ENCODE measurements around the gene RIPK3. TPM values are rescaled to one million over a fixed set of nuclear protein-coding genes. Genes with fewer than 3 reads are reported as not detected.

RIPK3 gene
- total and polyA plus RNA-seq, 9 donors: 0.61 to 3.2 (median 1.5) TPM

- intact Hi-C loops (cut with DNase I): loop anchor here in 1 of 4 donors (5.0 kb wide), 1 partner anchor 35 kb away; no protein-coding TSS in a partner anchor
- Histone ChIP-seq H3K27ac (no peak overlapping the region), H3K36me3 (no peaks in the 10 kb centered on the region), H3K27me3 (no peaks in the 10 kb centered on the region), H3K4me1 (ENCODE audit: insufficient read depth) (peaks cover 4% of the 10 kb centered on the region), H3K9me3 (no peaks in the 10 kb centered on the region), H3K4me3 (no peak overlapping the region)
- no peak for TF ChIP-seq EP300 (IDR thresholded peaks at IDR 0.05)
- 85 to 88% (median 88%) methylated on average over 2 of the region's 2 CpGs for WGBS, 3 donors
- no peak for DNase-seq
Measured at GRCh38 chr14:24327303-24327702, 12.5 kb downstream of the RIPK3 start.

- no peaks in the 10 kb centered on the region for H3K36me3 ChIP-seq
- no peak overlapping the region for H3K4me3 ChIP-seq
- no peaks in the 10 kb centered on the region for H3K4me1 ChIP-seq (ENCODE audit: insufficient read depth)
- DNase-seq: no peak
- 78 to 85% (median 78%) methylated on average over 9 of the region's 9 CpGs for WGBS, 3 donors
- intact Hi-C loops (cut with DNase I): loop anchor here in 1 of 4 donors (5.0 kb wide), 1 partner anchor 36 kb away; no protein-coding TSS in a partner anchor
- no peaks in the 10 kb centered on the region for H3K27me3 ChIP-seq
- TF ChIP-seq POLR2A (IDR thresholded peaks at IDR 0.05) (no peak), CTCF (IDR thresholded peaks at IDR 0.05) (no peak), EP300 (IDR thresholded peaks at IDR 0.05) (no peak)
- no peaks in the 10 kb centered on the region for H3K9me3 ChIP-seq
- H3K27ac ChIP-seq: no peak overlapping the region
Measured at GRCh38 chr14:24325963-24326362, 13.8 kb downstream of the RIPK3 start.

GRCh38 chr14:24325041-24325530 lies 14.7 kb downstream of the RIPK3 start:
- no peaks in the 10 kb centered on the region for H3K27me3 ChIP-seq
- no peaks in the 10 kb centered on the region for H3K36me3 ChIP-seq
- no peaks in the 10 kb centered on the region for H3K4me1 ChIP-seq (ENCODE audit: insufficient read depth)
- TF ChIP-seq CTCF (IDR thresholded peaks at IDR 0.05): no peak
- H3K27ac ChIP-seq: no peak overlapping the region
- H3K9me3 ChIP-seq: no peaks in the 10 kb centered on the region
- intact Hi-C loops (cut with DNase I): loop anchor here in 1 of 4 donors (5.0 kb wide), 1 partner anchor 37 kb away; no protein-coding TSS in a partner anchor
- no peak overlapping the region for H3K4me3 ChIP-seq
- 81 to 84% (median 83%) methylated on average over 5 of the region's 5 CpGs for WGBS, 3 donors
- no peak for DNase-seq

- WGBS, 3 donors: 76 to 80% (median 78%) methylated on average over 6 of the region's 6 CpGs
- Histone ChIP-seq H3K36me3 (no peaks in the 10 kb centered on the region), H3K27ac (no peak overlapping the region), H3K27me3 (no peaks in the 10 kb centered on the region), H3K4me1 (ENCODE audit: insufficient read depth) (no peaks in the 10 kb centered on the region), H3K4me3 (no peak overlapping the region), H3K9me3 (no peaks in the 10 kb centered on the region)
- intact Hi-C loops (cut with DNase I): no loop called here
- DNase-seq: no peak
- TF ChIP-seq EP300 (IDR thresholded peaks at IDR 0.05) (no peak), POLR2A (IDR thresholded peaks at IDR 0.05) (no peak), CTCF (IDR thresholded peaks at IDR 0.05) (no peak)
Measured at GRCh38 chr14:24324024-24324423, 15.8 kb downstream of the RIPK3 start.

GRCh38 chr14:24323341-24323740 lies 16.4 kb downstream of the RIPK3 start:
- intact Hi-C loops (cut with DNase I): no loop called here
- H3K9me3 ChIP-seq: no peaks in the 10 kb centered on the region
- H3K27me3 ChIP-seq: no peaks in the 10 kb centered on the region
- H3K4me1 ChIP-seq (ENCODE audit: insufficient read depth): no peaks in the 10 kb centered on the region
- no peak overlapping the region for H3K4me3 ChIP-seq
- no peaks in the 10 kb centered on the region for H3K36me3 ChIP-seq
- no peak for DNase-seq
- no peak for TF ChIP-seq POLR2A (IDR thresholded peaks at IDR 0.05)
- no peak for TF ChIP-seq EP300 (IDR thresholded peaks at IDR 0.05)
- 39 to 51% (median 48%) methylated on average over 3 of the region's 3 CpGs for WGBS, 3 donors
- no peak overlapping the region for H3K27ac ChIP-seq

Data from ovary (tissue), 9 donors.